ENCODE results near the gene PERCC1.
"Not testable (repeated sequence)": the region's sequence is repeated elsewhere in the genome, so short reads cannot be mapped to it uniquely, and the experiment has no call there.

Gene PERCC1

DNA sequence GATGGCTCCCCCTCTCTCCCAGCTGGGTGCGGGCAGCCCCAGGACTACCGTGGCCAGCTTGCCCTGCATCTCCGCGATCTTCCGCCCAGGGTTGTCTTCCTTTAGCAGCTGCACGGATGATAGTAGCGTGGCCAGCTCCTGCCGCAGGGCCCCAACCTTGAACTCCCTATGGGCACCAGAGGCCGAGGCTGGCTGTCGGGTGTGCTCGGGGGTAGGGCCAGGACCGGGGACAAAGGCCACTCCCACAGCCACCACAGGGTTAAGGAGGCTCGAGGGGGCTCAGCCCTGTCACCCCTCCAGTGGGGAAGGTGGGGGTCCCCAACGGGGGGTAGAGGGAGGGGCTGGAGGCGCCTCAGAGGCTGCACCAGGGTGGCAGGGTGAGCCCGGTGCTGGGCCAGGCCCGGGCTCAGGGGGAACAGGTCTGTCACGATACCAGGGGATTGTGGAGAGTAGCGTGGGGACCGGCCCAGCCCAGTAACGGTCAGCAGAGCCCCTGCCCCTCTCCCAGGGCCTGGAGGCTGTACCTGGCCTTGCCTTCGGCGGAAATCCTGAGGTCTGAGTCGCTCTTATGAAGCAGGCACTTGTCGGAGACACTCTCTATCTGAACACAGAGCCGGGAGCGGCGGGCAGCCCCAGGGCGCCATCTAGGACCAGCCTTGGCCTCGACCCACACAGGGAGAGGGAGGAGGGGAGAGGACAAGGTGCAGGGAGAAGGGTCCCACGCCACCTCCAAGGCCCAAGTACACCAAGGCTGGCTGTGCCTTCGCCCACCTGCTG is 5.2 kb downstream of the PERCC1 start:
- FAIRE-seq: no peak

DNA sequence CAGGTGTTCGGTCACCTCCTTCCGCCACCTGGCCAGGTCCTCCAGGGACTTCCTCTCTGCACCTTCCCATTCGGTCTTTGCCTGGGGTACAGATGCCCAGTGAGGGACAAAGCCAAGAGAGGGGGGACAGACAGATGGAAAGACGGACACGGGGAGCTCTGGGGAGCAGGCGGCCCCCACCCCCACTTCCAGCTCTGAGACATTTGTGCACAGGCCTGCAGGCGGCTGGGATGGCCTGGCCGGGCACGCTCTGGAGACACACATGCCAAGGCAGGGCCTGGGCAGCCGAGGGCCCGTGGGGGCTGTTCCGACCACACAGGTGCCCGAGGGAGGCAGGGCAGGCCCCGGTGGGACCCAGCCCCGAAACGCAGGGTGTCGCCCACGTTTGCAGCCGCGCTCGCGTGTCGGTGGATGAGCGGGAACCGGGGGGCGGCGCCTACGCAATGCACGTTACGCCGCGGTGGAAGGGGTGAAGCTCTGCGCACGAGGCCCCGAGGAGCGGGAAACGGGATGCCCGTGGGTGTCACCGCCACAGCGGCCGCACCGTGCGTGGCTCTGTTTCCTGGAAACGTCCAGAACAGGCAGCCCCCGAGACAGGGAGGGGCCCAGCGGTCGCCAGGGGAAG is 6.0 kb downstream of the PERCC1 start:
- no peak for FAIRE-seq

GRCh38 chr16:1437606-1438005 is 6.7 kb downstream of the PERCC1 start:
- no peak for FAIRE-seq

GRCh38 chr16:1438229-1439057 is 7.6 kb downstream of the PERCC1 start:
- no peak for FAIRE-seq

DNA sequence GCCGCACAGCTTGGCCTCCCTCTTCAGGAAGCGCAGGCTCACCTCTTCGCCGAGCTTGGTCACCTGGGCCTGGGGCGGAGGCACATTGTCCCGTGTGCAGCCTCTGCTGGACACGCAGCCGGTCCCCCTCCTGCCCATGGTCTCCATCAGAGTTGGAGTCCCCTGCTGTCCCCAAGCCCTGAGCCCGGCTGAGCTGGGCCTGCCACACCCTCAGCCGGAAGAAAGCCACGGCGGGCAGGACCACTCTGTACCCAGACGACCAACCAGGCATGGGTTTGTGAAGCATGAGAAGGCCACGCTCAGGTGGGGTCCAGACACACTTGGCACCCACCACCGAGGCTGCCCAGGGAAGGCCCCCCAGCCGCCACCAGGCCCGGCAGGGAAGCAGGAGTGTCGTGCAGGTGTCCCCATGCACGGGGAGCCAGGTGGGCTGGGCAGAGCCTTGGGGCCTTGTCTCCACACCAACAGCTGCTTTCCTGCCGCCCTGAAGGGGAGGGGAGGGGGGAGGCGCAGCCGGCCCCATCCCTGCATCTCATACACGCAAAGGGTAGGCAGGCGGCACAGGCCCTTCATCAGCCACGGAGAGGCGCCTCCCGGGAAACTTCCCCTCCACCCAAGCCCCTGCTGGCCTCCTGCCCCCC is 8.3 kb downstream of the PERCC1 start:
- FAIRE-seq: no peak

DNA sequence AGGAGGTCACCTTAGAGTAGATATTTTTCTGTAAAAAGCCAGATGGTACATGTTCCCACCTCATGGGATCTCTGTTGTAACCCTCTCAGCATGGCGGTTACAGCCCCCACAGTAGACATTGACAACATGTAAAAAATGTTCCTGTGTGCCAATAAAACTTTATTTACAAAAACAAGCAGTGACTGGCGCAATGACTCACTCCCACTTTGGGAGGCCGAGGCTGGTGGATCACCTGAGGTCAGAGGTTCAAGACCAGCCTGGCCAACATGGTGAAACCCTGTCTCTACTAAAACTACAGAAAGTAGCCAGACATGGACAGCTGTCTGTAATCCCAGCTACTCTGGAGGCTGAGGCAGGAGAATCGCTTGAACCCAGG is 8.8 kb downstream of the PERCC1 start:
- not testable (repeated sequence) for FAIRE-seq

DNA sequence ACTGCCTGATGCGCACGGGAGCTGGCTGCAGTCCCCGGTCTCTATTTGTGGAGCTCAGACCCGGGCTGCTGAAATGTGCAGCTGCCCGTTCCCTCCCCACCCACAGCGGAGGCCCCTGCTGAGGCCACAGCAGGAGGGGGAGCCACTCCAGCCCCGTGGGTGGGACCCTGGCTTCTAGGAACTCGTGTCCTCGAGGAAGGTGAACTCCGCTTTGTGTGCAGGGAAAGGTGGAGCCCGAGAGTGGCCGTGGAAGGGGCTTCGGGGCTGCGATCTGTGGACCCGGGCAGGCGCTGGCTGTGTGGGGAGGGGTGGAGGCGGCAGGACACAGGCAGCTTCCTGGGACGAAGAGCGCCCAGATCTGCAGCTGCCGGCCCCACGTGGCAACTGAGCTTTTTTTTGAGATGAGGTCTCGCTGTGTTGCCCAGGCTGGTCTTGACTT is 10.5 kb downstream of the PERCC1 start:
- no peak for FAIRE-seq

GRCh38 chr16:1442697-1443096 is 11.8 kb downstream of the PERCC1 start:
- no peak for FAIRE-seq

GRCh38 chr16:1443403-1443973 is 12.6 kb downstream of the PERCC1 start:
- FAIRE-seq: no peak

DNA sequence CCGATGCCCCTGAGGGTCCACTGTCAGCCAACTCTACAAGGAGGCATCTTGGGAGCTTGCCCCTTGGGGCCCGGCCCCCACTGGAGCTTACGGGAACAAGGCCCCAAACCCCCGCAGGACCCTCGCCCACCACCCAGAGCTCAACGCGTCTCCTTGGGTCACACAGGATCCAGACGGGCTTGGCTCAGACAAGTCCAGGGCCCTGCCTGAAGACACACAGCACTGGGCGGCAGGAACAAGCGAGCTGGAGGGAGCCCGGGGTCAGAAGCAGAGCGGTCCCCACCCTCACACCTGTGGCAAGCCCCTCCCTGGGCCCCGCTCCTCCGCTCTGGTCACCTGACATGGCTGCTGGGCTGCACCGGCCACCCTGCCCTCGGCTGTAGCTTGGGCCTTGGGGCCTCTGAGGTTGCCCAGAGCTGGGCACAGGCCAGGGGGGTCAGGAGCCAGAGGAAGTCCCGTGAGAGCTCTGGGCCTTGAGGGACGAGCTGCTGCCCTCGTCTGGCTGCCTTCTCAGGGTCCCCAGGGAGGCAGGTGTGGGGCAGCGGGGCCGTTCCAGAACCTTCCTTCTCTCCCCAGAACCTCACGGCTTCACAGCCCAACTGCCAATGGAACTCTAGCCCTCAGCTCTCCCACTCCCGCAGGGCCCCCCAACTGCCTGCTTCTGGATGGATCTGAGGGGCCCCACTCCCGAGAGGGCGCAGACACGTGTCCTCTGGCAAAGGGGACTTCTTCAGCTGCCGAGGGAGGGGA is 13.3 kb downstream of the PERCC1 start, which contains the start of gene CCDC154:
Gene CCDC154, minus strand, starts transcription at position 577 of the 750 bp plus-strand sequence. Its CDS starts 234 bp downstream, at position 343.
- no peak for FAIRE-seq

DNA sequence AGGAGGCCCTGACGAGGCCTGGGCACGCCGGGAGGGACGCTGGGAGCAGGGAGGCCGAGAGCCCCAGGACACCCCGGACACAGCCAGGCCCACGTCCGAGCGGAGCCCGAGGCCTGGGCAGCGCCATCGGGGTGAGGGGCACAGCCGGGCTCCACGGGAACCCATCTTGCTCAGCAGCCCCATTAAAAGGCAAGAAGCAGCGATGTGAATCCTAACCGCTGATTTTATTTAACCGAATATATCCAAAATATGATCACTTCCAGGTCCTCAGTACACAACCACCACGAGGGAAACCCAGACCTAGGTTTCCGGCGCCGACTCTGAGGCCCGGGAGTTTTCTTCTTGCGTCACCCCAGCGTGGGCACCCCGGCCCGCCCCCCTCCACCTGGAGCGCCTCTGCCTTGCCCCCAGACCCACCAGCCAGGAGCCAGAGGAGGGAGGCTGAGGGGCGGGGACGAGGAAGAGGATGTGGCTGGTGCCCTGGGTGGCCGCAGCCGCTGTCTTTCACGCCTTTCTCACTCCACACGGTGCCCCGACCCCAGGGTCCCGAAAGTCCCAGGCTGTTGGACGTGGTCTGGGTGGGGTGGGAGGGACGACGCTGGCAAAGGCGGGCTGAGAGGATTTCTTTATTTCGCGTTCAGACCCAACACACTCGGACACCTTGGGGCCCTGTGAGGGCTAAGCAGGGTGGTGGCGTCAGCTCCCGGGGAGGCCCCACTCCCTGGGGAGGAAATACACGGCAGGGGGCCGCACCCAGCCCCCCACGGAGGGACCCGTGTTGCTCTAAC is 14.0 kb downstream of the PERCC1 start:
- no peak for FAIRE-seq

GRCh38 chr16:1445518-1446203 is 14.8 kb downstream of the PERCC1 start:
- FAIRE-seq: no peak

DNA sequence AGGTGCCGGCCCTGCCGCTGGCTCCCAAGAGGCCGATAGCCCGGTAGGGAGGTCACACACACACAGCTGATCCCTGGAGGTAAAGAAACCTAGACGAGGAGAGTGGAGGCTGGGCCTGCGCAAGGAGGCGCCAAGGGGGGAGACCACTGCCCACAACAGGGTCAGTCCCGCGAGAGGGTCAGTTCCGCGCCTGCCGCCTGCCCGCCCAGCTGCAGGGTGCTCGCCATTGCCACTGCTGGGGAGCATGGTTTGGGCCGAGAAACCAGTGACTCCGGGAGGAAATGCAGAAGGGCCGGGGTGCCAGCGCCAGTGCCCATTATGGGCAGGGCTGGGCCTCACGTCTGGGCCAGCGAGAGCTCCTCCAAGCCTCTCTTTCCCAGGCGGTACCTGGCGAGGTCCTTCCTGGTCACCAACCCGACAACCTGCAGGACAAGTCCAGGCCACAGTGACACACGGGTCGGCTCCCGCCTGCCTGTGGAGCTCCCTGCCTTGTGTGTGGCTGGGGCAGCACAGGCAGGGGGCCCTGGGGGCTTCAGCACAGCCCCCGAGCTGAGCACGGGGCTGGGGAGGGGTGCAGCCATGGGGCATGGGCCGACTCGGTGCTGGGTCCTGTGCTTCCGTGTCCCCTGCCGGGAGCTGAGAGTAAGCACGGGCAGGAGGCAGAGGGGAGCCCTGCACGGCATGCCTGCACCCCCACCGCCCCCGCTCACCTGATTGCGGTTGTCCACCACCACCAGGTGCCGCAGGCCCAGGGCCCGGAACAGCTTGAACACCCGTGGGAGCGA is 15.6 kb downstream of the PERCC1 start:
- FAIRE-seq: no peak

DNA sequence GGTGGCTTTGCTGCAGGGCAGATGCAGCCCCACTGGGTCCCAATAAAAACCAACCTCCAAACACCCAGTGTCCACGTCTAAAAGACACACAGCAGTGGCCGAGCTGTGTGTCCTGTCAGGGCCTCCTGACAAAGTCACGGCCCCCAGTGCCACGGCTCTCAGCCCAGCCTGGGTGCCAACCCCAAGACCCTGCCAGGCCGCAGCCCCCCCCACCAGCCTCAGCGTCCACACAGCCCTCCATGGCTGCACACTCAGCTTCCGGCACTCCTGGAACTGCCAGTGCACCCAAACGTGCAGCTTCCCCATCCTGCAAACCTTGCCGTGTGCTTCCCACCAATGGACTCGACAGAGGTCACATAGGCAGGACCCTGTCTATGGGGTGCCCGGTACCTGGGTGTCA is 17.1 kb downstream of the PERCC1 start:
- no peak for FAIRE-seq

- no peak for FAIRE-seq
Observed at GRCh38 chr16:1448536-1449116, 17.7 kb downstream of the PERCC1 start.

- FAIRE-seq: no peak
Observed at GRCh38 chr16:1449201-1449788, 18.4 kb downstream of the PERCC1 start.

GRCh38 chr16:1450218-1450617 is 19.3 kb downstream of the PERCC1 start:
- no peak for FAIRE-seq

GRCh38 chr16:1450841-1451240 is 20.0 kb downstream of the PERCC1 start:
- no peak for FAIRE-seq
